HG03469 (cell line): ENCODE data around the gene MCEMP1.
"Not testable (repeated sequence)": the region's sequence is repeated elsewhere in the genome, so short reads cannot be mapped to it uniquely, and the experiment has no call there.

Experiments used
- ATAC-seq: cut with Tn5 transposase; IDR thresholded peaks from one replicate; pipeline ENCODE4 v1.9.1; 2021; ENCODE audit warnings: mild to moderate bottlenecking, moderate library complexity, moderate number of reproducible peaks; ENCODE audit not compliant: unreplicated experiment

MCEMP1 gene

GRCh38 chr19:7643629-7644549 lies 33.0 kb upstream of the MCEMP1 start:
- ATAC-seq: not testable (repeated sequence)

- no peak for ATAC-seq
Observed at GRCh38 chr19:7644550-7644877, 32.4 kb upstream of the MCEMP1 start.

GRCh38 chr19:7645163-7645562 lies 31.7 kb upstream of the MCEMP1 start:
- no peak for ATAC-seq

GRCh38 chr19:7645656-7646425 lies 31.0 kb upstream of the MCEMP1 start:
- no peak for ATAC-seq

- no peak for ATAC-seq
Observed at GRCh38 chr19:7646426-7646700, 30.5 kb upstream of the MCEMP1 start.

- no peak for ATAC-seq
Observed at GRCh38 chr19:7647156-7647555, 29.7 kb upstream of the MCEMP1 start.

- no peak for ATAC-seq
Observed at GRCh38 chr19:7648265-7649014, 28.4 kb upstream of the MCEMP1 start.

- ATAC-seq: no peak
Observed at GRCh38 chr19:7650148-7650547, 26.7 kb upstream of the MCEMP1 start.

- no peak for ATAC-seq
Observed at GRCh38 chr19:7652061-7652641, 24.7 kb upstream of the MCEMP1 start.

GRCh38 chr19:7654401-7654800 lies 22.5 kb upstream of the MCEMP1 start:
- ATAC-seq: no peak

GRCh38 chr19:7655581-7655980 lies 21.3 kb upstream of the MCEMP1 start:
- no peak for ATAC-seq

GRCh38 chr19:7657131-7657751 lies 19.6 kb upstream of the MCEMP1 start:
- no peak for ATAC-seq

- no peak for ATAC-seq
Observed at GRCh38 chr19:7658219-7658686, 18.6 kb upstream of the MCEMP1 start.

GRCh38 chr19:7661744-7662538 lies 14.9 kb upstream of the MCEMP1 start:
- no peak for ATAC-seq

- no peak for ATAC-seq
Observed at GRCh38 chr19:7662657-7663056, 14.2 kb upstream of the MCEMP1 start.

GRCh38 chr19:7663706-7664105 lies 13.2 kb upstream of the MCEMP1 start:
- ATAC-seq: no peak

- ATAC-seq: no peak
Observed at GRCh38 chr19:7665076-7665475, 11.8 kb upstream of the MCEMP1 start.

GRCh38 chr19:7668842-7669241 lies 8.0 kb upstream of the MCEMP1 start, which contains the start of gene RETN:
TSS of gene RETN (plus strand) at chr19:7669049. CDS start at chr19:7669327, 278 bp downstream.
- ATAC-seq: no peak

- no peak for ATAC-seq
Observed at GRCh38 chr19:7669641-7670040, 7.2 kb upstream of the MCEMP1 start.
